Ishikawa (cell line): Measurements from ENCODE around the gene SNAPC2.

Source experiments
- CEBPB ChIP-seq: IDR thresholded peaks from 2 replicates; pipeline ENCODE4 v1.6.1; 2012
- CREB1 ChIP-seq: IDR thresholded peaks from 2 replicates; pipeline ENCODE4 v1.6.1; 2012; ENCODE audit warnings: low read depth
- EGR1 ChIP-seq: IDR thresholded peaks from 2 replicates; pipeline ENCODE4 v1.6.1; 2012
- EP300 ChIP-seq: IDR thresholded peaks from 2 replicates; pipeline ENCODE4 v1.6.1; 2012; ENCODE audit warnings: borderline replicate concordance
- FOXM1 ChIP-seq: IDR thresholded peaks from 2 replicates; pipeline ENCODE4 v1.6.1; 2012; ENCODE audit warnings: low read depth, borderline replicate concordance
- NFIC ChIP-seq: IDR thresholded peaks from 2 replicates; pipeline ENCODE4 v1.6.1; 2012
- RAD21 ChIP-seq: IDR thresholded peaks from 2 replicates; pipeline ENCODE4 v1.6.1; 2012; ENCODE audit warnings: low read depth
- REST ChIP-seq: IDR thresholded peaks from 2 replicates; pipeline ENCODE4 v1.6.1; 2012; ENCODE audit warnings: low read depth, mild to moderate bottlenecking
- TAF1 ChIP-seq: IDR thresholded peaks from 2 replicates; pipeline ENCODE4 v1.6.1; 2012; ENCODE audit warnings: low read depth, mild to moderate bottlenecking
- TCF12 ChIP-seq: IDR thresholded peaks from 2 replicates; pipeline ENCODE4 v1.6.1; 2012; ENCODE audit warnings: low read depth
- TEAD4 ChIP-seq: IDR thresholded peaks from 2 replicates; pipeline ENCODE4 v1.6.1; 2012
- USF1 ChIP-seq: IDR thresholded peaks from 2 replicates; pipeline ENCODE4 v1.6.1; 2012
- YY1 ChIP-seq: IDR thresholded peaks from 2 replicates; pipeline ENCODE4 v1.6.1; 2012; ENCODE audit warnings: low read depth
- ZBTB7A ChIP-seq: IDR thresholded peaks from 2 replicates; pipeline ENCODE4 v1.6.1; 2012; ENCODE audit warnings: low read depth
- TF ChIP-seq, protein P1 (sequence below): IDR thresholded peaks from 2 replicates; pipeline ENCODE4 v1.6.1; 2012

SNAPC2 gene

DNA sequence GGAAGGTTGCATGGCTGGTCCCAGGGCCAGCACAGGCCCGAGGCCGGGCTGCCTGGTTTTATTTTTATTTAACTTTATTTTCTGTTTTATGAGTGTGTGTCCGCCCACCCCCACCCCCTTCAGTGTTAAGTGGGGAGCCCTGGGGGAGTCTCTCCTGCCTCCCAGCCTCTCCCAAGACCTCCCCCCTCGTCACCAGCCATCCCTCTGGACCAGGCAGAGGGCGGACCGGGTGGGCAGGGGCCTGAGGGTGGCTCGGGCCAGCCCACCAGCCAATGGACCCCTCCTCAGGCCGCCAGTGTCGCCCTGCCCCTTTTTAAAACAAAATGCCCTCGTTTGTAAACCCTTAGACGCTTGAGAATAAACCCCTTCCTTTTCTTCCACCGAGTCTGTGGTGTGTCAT is 6.0 kb upstream of the SNAPC2 start:
- TF ChIP-seq EGR1, result no peak
- TF ChIP-seq TCF12, result no peak
- TF ChIP-seq, protein P1, sequence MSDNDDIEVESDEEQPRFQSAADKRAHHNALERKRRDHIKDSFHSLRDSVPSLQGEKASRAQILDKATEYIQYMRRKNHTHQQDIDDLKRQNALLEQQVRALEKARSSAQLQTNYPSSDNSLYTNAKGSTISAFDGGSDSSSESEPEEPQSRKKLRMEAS, result no peak
- no peak for TF ChIP-seq REST
- no peak for TF ChIP-seq FOXM1
- no peak for TF ChIP-seq NFIC
- TF ChIP-seq CREB1, result no peak
- no peak for TF ChIP-seq TAF1
- no peak for TF ChIP-seq CEBPB
- no peak for TF ChIP-seq YY1
- TF ChIP-seq EP300, result no peak
- TF ChIP-seq ZBTB7A, result no peak
- TF ChIP-seq USF1, result no peak
- TF ChIP-seq RAD21, result no peak
- TF ChIP-seq TEAD4, result no peak

GRCh38 chr19:7914598-7915045 is 5.5 kb upstream of the SNAPC2 start, which contains the start of gene TGFBR3L:
TGFBR3L (plus strand) TSS chr19:7914830.
- no peak for TF ChIP-seq REST

DNA sequence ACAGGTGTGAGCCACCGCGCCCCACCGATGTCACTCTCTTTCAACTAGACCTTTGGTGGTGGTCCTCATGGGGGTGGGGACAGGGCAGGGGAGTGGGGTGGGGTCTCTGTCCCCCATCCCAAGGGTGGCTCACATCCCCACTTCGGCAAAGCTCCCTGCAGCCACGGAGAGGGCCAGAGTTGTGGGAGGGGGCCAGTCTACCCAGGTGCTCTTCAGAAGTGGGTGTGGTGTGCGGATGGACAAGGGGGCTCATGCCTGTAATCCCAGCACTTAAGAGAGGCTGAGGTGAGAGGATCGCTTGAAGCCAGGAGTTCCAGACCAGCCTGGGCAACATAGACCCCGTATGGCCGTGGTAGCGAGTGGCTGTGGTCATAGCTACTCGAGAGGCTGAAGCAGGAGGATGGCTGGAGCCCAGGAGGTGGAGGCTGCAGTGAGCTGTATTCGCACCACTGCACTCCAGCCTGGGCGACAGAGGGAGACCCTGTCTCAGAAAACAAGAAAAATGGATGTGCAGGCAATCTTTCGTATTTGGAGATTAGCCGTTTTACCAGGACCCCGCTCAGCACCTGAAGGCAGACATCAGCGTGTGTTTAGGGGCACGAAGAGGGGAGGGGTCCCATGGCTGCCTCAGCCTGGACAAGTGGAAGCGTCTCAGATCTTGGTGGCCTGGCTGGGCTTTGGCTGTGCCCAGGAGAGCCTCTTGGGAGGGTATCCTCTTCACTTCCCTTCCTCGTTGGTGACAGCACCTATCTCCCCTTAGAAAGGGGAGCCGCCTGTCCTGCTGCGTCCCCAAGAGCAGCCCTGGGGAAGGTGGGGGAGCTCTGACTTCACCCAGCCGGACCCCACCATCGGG is 4.7 kb upstream of the SNAPC2 start:
- peak; percentile 0; the same call in 1 of the 2 replicates for TF ChIP-seq ZBTB7A
- no peak for TF ChIP-seq REST

DNA sequence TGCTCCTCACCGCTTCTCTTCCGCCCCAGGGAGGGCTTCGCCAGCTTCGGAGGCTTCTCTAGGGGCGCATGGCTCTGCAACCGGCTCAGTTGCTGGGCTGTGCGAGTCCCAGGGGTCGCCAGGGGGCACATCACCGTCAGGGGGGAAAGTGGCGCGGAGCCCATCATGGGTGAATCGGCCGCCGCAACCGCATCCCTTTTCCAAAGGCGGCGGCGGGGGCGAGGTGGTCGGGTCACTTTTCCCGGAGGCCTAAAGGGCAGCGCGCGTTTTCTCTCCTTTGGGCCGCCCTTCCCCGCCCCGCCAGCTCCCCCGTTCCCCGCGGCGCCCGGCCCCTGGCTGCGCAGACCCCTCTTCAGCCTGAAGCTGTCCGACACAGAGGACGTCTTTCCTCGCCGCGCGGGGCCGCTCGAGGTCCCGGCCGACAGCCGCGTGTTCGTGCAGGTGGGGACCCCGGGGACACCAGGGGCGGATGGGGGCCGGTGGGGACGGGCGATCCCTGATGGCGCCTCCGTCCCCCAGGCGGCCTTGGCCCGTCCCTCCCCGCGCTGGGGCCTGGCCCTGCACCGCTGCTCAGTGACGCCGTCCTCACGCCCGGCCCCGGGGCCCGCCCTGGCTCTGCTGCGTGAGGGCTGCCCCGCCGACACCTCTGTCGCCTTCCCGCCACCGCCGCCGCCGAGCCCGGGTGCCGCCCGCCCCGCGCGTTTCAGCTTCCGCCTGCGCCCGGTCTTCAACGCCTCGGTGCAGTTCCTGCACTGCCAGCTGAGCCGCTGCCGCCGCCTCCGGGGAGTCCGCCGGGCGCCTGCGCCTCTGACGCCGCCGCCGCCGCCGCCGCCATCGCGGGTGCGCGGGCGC is 3.8 kb upstream of the SNAPC2 start:
- no peak for TF ChIP-seq TEAD4
- TF ChIP-seq REST, result no peak
- no peak for TF ChIP-seq RAD21
- TF ChIP-seq, protein P1, result peak; percentile 66; the same call in 1 of the 2 replicates
- TF ChIP-seq YY1, result no peak
- TF ChIP-seq ZBTB7A, result peak; percentile 65; the same call in 1 of the 2 replicates
